Activated T-helper 1 cell treated with anti-CD3 and anti-CD28 coated beads, Interleukin-2, amount 50 U/mL, for 16 hours (primary cell): ENCODE measurements around the gene RIOK2.
"Not testable (repeated sequence)": the region's sequence is repeated elsewhere in the genome, so short reads cannot be mapped to it uniquely, and the experiment has no call there.

Experiments
- DNase-seq, 2 donors: peaks; one replicate each; pipeline ENCODE4 v3.0.0-alpha.2; 2020; ENCODE audit warnings: low read depth in 1 of 2, low spot score in 1 of 2

The RIOK2 gene

GRCh38 chr5:97183100-97183929, at the start of gene RIOK2:
Gene RIOK2 (minus strand): TSS chr5:97183247. CDS start chr5:97183191, 56 bp downstream.
- peak; percentile 79 to 80 for DNase-seq

DNA sequence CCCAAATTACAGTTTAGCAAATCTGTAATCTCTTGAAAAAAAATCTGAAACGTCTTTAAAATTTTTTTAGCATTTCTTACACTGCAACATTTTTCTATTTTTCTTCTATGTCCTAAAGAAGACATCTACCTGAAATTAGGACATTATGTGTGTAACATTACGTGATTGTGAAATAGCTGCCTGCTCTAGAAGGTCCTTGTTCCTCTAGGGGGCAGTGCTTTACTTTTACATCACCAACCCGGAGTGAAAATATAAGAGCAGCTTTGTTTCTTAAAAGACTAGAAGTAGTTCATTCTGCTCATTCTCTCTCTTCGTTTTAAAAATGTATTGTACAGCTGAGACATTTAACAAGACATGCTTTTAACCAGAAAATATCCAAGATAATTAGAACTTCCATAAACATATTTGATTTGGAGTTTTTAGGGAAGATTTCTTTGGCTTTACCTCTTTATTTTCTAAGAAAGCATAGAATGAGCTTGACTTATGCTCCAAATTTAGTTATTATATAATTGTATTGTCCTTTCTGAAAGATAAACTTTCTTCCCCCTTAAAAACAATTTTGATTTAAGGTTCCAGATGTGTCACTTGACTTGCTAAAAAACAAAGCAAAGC, 48.1 kb upstream of the RIOK2 start:
- DNase-seq: no peak

GRCh38 chr5:97229688-97230285, 46.7 kb upstream of the RIOK2 start:
- no peak for DNase-seq

DNA sequence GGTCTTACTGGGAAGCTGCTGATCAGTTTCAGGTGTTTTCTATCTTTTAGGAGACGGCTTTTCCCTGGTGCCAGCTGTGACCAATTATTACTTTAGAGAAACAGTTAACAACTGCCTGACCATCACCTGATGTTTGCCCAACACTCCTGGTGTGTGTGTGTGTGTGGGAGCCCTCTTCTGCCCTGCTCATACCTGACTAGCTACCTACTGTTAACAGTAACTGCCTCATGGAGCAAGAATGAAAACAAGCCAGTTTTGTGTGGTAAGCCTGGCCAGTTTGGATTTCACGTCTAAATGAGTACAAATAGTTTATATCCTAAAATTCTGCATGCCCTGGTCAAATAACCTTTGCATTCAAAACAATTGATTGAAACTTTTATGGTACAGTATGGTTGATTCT, 46.1 kb upstream of the RIOK2 start:
- DNase-seq: no peak

GRCh38 chr5:97225222-97225621, 42.2 kb upstream of the RIOK2 start:
- no peak for DNase-seq

DNA sequence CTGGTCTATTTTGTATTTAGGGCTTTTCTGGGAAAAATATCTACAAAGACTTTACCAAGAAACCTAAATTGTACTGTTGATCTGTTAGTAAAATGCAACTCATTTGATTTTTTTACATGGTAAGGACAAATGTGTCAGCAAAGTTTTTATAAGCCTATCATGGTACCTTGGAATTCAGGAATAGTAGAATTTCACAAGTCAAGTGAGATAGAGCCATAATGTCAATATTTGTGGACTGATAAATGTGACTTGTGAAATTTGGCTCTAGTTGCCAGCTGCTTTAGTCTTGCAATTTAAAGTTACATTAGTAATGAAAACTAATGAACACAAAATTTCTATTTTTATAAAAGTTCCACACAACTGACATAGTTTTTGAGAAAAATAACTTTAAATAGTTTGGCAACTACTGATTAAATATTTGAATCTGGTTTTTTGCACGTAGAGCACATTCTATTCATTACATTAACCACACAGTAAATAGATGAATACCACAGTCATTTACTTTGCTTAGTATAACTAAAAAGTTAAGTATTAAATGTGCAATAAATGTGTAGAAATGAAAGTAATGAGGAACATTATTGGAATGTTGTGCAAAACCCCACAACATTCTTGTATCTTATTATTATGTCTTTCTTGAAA, 41.2 kb upstream of the RIOK2 start:
- no peak for DNase-seq

- no peak for DNase-seq
These were observed 40.5 kb upstream of the RIOK2 start for GRCh38 chr5:97223596-97223995.

DNA sequence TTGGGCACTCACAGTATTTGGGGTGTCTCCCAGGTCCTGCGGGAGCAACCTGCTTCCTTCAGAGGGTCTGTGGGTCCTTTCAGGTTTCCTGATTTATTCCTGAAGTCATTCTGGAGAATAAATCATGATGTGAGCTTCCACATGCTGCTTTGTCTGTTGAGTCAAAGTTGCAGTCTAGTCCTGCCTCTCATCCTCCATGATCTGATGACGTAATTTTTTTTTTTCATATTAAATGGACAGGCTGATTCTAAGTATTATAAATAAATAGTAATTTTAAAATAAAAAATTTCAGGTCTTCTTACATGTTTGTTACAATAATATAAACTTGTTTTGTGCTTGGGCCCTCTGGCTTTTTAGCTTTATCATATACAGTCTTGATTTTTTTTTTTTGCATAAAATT, 26.3 kb upstream of the RIOK2 start:
- no peak for DNase-seq

- no peak for DNase-seq
These were observed 25.7 kb upstream of the RIOK2 start for GRCh38 chr5:97208714-97209113.

- DNase-seq: no peak
These were observed 25.2 kb upstream of the RIOK2 start for GRCh38 chr5:97208184-97208713.

- DNase-seq: no peak
These were observed 11.3 kb upstream of the RIOK2 start for GRCh38 chr5:97194366-97194765.

DNA sequence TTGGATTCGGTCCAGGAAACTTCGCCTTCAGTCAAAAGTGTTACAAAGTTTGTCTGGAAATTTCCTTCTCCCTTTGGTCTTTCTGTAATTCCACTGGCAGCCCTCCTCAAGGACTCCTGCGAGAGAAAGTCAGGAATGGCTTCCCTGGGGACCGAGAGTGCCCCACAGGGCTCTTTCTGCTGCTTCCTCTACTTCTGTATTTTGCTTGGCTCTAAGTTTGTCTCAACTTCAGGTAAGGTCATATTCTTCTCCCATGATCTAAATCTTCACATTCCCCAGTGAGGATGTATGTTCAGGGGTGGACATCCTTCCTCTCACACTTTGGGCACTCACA, 10.3 kb upstream of the RIOK2 start:
- DNase-seq: no peak

- DNase-seq: no peak
These were observed 9.7 kb upstream of the RIOK2 start for GRCh38 chr5:97192580-97193354.

DNA sequence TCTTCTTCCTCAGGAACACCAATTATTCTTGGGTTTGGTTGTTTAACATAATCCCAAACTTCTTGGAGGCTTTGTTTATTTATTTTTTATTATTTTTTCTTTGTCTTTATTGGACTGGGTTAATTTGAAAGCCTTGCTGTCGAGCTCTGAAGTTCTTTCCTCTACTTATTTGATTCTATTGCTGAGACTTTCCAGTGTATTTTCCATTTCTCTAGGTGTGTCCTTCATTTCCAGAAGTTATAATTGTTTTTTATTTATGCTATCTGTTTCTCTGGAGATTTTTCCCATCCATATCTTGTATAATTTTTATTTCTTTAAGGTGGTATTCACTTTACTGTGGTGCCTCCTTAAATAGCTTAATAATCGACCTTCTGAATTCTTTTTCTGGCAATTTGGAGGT, 8.8 kb upstream of the RIOK2 start:
- no peak for DNase-seq

DNA sequence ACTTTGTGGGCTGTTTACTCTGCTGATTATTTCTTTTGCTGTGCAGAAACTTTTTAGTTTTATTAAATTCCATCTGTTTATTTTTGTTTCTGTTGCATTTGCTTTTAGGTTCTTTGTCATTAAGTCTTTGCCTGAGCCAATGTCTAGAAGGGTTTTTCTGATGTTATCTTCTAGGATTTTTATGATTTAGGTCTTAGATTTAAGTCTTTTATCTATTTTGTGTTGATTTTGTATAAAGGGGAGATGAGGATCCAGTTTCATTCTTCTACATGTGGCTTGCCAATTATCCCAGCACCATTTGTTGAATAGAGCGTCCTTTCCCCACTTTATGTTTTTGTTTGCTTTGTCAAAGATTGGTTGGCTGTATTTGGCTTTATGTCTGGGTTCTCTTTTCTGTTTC, 6.5 kb upstream of the RIOK2 start:
- DNase-seq: not testable (repeated sequence)

DNA sequence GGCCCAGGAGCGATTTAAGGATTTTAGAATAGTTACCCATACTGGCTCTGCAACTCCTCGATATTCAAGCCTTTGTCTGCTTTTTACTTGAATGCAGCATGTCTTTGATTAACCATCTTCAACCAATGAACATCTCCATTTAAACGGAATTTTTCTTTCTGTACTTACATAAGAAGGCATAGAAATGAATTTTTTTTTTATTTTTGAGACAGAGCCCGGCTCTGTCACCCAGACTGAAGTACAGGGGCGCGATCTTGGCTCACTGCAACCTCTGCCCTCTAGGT, 825 bp upstream of the RIOK2 start:
- no peak for DNase-seq

DNA sequence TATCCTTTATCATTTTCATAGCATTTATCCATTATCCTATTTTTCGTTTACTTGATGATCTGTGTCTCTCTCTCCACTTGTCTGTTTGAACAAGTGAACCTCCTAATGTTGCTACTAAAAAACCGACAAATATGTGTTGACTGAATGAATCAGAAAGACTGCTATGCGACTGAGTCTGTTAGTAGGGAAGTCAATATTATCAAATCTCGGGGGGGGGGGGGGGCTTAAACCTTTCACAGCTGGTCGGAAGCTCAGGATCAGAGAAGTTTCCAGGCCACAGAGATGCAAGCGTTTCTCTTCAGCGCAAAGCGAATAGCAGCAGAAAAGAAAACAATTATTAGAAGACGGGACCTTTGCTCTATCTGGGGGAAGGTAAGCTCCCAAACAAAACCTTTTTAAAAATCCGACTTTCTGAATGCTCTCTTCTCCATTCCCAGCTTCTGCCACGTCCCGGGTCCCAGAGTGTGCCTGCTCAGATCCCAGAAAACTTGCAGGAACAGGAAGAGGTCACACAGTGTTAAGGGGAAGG, 412 bp downstream of the RIOK2 start:
- no peak for DNase-seq

DNA sequence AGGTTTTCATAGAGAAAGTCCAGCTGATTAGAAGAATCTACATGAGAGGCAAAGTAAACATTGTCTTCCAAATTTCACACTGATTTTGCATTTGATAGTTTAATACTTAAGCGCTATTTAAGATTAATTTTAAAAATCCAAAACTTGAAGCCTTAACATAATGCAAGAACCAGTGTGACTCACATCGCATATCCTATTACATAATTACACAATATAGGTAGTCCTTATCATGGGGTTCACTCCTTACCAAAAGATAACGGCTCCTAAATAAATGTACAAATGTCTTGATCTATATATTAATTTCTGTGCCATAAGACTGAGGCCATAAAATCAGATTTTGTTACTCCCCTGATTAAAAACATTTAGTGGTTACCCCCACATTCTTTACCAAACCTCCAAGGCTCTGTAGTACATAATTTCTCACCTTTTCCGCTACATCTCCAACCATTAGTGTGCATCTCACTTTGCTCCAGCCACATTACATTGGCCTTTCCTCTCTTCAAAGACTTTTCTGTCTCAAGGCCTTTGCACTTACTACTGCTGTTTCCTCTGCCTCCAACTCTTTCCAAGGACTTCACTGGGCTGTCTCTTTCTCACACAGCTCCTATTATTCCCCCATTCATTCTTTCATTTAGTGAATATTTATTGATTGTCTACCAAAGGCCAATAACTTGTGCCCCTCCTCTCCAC, 1.0 kb downstream of the RIOK2 start:
- DNase-seq: no peak

GRCh38 chr5:97179457-97179856, 3.6 kb downstream of the RIOK2 start:
- DNase-seq: not testable (repeated sequence)

GRCh38 chr5:97172227-97172626, 10.8 kb downstream of the RIOK2 start:
- no peak for DNase-seq
